GM21825 (cell line): ENCODE results near the gene SNAI1.

Source experiments
- ATAC-seq: cut with Tn5 transposase; IDR thresholded peaks from one replicate; pipeline ENCODE4 v1.9.1; 2021; ENCODE audit warnings: mild to moderate bottlenecking, moderate library complexity; ENCODE audit not compliant: unreplicated experiment

SNAI1 gene

GRCh38 chr20:50032955-50033666, 50.3 kb downstream of the SNAI1 start:
- ATAC-seq: no peak

GRCh38 chr20:50034567-50035180, 51.9 kb downstream of the SNAI1 start:
- no peak for ATAC-seq

GRCh38 chr20:50036703-50037102, 53.9 kb downstream of the SNAI1 start:
- ATAC-seq: no peak

GRCh38 chr20:50037123-50037522, 54.3 kb downstream of the SNAI1 start:
- no peak for ATAC-seq

- no peak for ATAC-seq
These were observed 54.8 kb downstream of the SNAI1 start for GRCh38 chr20:50037575-50037974.

- no peak for ATAC-seq
These were observed 55.4 kb downstream of the SNAI1 start for GRCh38 chr20:50038169-50038568.
